Brain microvascular endothelial cell (primary cell): Measurements from ENCODE around the gene SOX18.

Experiments used
- DNase-seq: peaks from one replicate; pipeline ENCODE4 v3.0.0-alpha.2; 2020
- H3K27ac ChIP-seq: fragments of 250-450 bp; sonication (Bioruptor Pico); 2 replicates; pipeline ENCODE4 v1.5.1; 2020; ENCODE audit warnings: mild to moderate bottlenecking, moderate library complexity
- H3K27me3 ChIP-seq: fragments of 250-450 bp; sonication (Bioruptor Pico); replicated peaks from 2 replicates; pipeline ENCODE4 v1.5.1; 2020; ENCODE audit warnings: mild to moderate bottlenecking
- H3K36me3 ChIP-seq: fragments of 250-450 bp; sonication (Bioruptor Pico); replicated peaks from 2 replicates; pipeline ENCODE4 v1.5.1; 2020; ENCODE audit warnings: mild to moderate bottlenecking
- H3K4me3 ChIP-seq: 2 replicates; pipeline ENCODE4 v1.5.1; 2011; ENCODE audit warnings: low read depth, mild to moderate bottlenecking, control low read depth, low read length, moderate library complexity
- in situ Hi-C: cut with HindIII; loops from 2 replicates; pipeline ENCODE4 v1.10.0; 2017; ENCODE audit warnings: low sequenced_read_pairs, low pct_ligation_motif_present
- TF ChIP-seq, protein P1 (sequence below): IDR thresholded peaks from 2 replicates; pipeline ENCODE4 v1.5.1; 2011; ENCODE audit warnings: low read depth, mild to moderate bottlenecking, moderate library complexity, low read length, control low read depth, inconsistent platforms; ENCODE audit errors: missing control alignments

SOX18 gene

DNA sequence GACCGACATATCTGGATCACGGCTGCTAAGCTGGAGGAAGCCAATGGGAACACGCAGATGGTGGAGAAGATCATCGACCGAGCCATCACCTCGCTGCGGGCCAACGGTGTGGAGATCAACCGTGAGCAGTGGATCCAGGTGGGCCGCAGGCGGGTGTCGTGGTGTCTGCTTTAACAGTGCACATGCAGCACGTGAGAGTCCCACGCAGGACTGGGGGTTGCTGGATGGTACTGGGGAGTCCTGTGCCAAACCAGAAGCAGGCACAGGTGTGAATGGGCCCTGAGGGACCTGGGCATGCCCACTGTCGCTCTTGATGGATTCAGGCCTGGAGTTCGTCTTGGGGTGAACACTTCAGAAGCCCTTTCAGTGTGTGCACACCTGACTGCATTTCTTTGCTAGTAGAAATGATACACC is 38.1 kb downstream of the SOX18 start:
- in situ Hi-C loops: no loop called here
- Histone ChIP-seq H3K27ac (no peak overlapping the region), H3K36me3 (peaks cover 55% of the 10 kb centered on the region), H3K4me3 (no peak overlapping the region), H3K27me3 (no peaks in the 10 kb centered on the region)
- TF ChIP-seq, protein P1, sequence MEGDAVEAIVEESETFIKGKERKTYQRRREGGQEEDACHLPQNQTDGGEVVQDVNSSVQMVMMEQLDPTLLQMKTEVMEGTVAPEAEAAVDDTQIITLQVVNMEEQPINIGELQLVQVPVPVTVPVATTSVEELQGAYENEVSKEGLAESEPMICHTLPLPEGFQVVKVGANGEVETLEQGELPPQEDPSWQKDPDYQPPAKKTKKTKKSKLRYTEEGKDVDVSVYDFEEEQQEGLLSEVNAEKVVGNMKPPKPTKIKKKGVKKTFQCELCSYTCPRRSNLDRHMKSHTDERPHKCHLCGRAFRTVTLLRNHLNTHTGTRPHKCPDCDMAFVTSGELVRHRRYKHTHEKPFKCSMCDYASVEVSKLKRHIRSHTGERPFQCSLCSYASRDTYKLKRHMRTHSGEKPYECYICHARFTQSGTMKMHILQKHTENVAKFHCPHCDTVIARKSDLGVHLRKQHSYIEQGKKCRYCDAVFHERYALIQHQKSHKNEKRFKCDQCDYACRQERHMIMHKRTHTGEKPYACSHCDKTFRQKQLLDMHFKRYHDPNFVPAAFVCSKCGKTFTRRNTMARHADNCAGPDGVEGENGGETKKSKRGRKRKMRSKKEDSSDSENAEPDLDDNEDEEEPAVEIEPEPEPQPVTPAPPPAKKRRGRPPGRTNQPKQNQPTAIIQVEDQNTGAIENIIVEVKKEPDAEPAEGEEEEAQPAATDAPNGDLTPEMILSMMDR: no peak
- no peak for DNase-seq

DNA sequence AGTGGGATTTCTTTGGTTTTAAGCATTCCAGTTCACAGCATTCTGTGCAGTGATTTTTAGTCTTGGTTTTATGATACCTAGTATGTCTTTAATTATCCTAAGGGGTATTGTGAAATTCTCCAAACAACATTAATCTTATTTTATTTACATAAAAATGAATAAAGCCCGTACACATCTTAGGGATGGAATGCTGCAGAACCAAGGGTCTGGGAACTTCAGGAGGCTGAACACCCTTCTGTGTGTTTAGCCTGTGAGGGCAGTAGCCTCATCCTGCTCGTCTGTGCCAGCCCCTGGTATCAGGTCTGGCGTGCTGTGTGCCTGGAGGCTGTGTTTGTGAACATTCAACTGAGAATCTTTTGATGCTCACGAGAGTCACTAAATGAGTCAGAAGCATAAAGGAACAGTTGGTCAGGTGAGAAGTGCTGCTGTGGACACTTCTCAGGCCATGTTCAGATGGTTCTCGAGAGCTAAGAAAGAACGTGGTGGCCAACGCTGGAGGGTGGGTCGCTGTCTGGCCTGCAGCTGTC is 38.7 kb downstream of the SOX18 start:
- no peak for DNase-seq
- Histone ChIP-seq H3K27me3 (no peaks in the 10 kb centered on the region), H3K36me3 (peaks cover 57% of the 10 kb centered on the region), H3K4me3 (no peak overlapping the region), H3K27ac (no peak overlapping the region)
- TF ChIP-seq, protein P1: no peak
- in situ Hi-C loops: no loop called here

DNA sequence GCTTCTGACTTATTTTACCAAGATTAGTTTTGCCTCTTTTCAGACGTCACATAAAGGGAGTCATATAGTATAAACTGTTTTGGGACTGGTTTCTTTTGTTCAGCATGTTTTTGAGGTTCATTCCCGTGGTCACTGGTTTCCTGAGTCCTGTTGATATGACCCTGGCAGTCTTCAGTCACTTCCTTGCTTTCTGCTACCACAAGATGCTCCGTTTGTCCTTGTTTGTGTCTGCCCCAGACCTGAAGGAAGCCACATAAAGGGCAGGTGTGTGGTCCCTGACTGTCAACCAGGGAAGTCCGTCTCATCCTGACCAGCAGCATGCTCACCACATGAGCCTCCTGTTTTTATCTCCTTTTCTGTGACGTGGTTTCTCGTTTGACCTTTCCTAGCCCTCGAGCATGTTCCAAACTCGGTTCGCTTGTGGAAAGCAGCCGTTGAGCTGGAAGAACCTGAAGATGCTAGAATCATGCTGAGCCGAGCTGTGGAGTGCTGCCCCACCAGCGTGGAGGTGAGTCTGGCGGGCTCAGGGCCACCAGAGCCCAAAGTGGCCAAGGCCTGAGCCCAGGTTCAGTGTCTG is 39.5 kb downstream of the SOX18 start:
- Histone ChIP-seq H3K27ac (no peak overlapping the region), H3K36me3 (peaks cover 54% of the 10 kb centered on the region), H3K27me3 (no peaks in the 10 kb centered on the region), H3K4me3 (no peak overlapping the region)
- peak; percentile 7 for DNase-seq
- in situ Hi-C loops: no loop called here
- TF ChIP-seq, protein P1: no peak

DNA sequence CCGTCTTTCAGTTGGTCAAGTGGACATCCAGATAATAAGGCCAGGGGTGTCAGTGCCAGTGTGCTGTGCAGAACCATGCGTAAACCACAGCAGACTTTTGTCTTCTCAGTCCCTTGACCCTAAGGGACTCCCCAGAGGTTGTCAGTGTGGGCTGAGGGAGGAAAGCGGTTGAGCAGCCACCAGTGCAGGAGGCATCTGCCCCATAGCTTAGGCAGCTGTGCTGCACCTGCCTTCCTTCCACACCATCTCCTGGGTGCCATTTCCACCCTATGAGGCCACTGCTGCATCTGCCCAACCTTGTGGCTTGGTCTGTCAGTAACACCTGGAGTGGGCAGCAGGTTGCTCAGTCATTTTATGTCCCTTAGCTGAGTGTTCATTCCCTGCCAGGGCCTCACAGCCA is 42.5 kb downstream of the SOX18 start:
- no peaks in the 10 kb centered on the region for H3K27me3 ChIP-seq
- H3K4me3 ChIP-seq: no peak overlapping the region
- DNase-seq: no peak
- in situ Hi-C loops: no loop called here
- peaks cover 65% of the 10 kb centered on the region for H3K36me3 ChIP-seq
- TF ChIP-seq, protein P1: no peak
- H3K27ac ChIP-seq: no peak overlapping the region

DNA sequence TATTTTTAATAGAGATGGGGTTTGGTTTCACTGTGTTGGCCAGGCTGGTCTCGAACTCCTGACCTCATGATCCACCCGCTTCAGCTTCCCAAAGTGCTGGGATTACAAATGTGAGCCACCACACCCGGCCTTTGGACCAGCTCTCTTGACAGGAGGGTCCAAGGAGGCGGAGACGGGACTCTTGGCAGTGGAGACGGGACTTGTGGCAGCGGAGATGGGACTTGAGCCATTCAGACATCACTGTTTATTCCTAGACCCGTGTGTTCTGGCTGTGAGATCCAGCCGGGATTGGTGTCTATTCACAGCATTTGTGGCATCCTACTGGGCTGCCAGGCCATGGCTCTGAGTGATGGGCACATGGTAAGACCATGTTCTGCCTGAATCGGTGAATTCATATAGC is 42.9 kb downstream of the SOX18 start:
- no peak overlapping the region for H3K27ac ChIP-seq
- in situ Hi-C loops: no loop called here
- TF ChIP-seq, protein P1: no peak
- peaks cover 67% of the 10 kb centered on the region for H3K36me3 ChIP-seq
- H3K4me3 ChIP-seq: no peak overlapping the region
- DNase-seq: no peak
- H3K27me3 ChIP-seq: no peaks in the 10 kb centered on the region

DNA sequence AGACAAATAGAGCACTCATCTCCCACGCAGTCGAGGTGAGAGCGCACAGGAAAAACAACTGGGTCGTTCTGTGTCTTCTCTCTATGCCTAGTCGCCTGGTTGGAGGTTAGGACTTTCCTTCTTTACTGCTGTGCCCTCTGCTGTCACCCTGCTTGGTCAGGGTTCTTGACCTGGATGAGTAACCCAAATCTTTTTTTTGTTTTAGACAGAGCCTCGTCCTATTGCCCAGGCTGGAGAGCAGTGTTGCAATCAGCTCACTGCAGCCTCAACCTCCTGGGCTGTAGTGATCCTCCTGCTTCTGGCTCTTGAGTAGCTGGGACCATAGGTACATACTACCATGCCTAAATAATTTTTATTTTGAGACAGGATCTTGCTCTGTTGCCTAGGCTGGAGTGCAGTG is 44.0 kb downstream of the SOX18 start:
- in situ Hi-C loops: no loop called here
- TF ChIP-seq, protein P1: no peak
- DNase-seq: no peak
- H3K27ac ChIP-seq: no peak overlapping the region
- H3K36me3 ChIP-seq: peaks cover 67% of the 10 kb centered on the region
- H3K4me3 ChIP-seq: no peak overlapping the region
- H3K27me3 ChIP-seq: no peaks in the 10 kb centered on the region
